Ishikawa (cell line): Measurements from ENCODE around the gene ZNF592.

Experiments
- CEBPB ChIP-seq: IDR thresholded peaks from 2 replicates; pipeline ENCODE4 v1.6.1; 2012
- CREB1 ChIP-seq: IDR thresholded peaks from 2 replicates; pipeline ENCODE4 v1.6.1; 2012; ENCODE audit warnings: low read depth
- EGR1 ChIP-seq: IDR thresholded peaks from 2 replicates; pipeline ENCODE4 v1.6.1; 2012
- EP300 ChIP-seq: IDR thresholded peaks from 2 replicates; pipeline ENCODE4 v1.6.1; 2012; ENCODE audit warnings: borderline replicate concordance
- FOXM1 ChIP-seq: IDR thresholded peaks from 2 replicates; pipeline ENCODE4 v1.6.1; 2012; ENCODE audit warnings: low read depth, borderline replicate concordance
- NFIC ChIP-seq: IDR thresholded peaks from 2 replicates; pipeline ENCODE4 v1.6.1; 2012
- RAD21 ChIP-seq: IDR thresholded peaks from 2 replicates; pipeline ENCODE4 v1.6.1; 2012; ENCODE audit warnings: low read depth
- TAF1 ChIP-seq: IDR thresholded peaks from 2 replicates; pipeline ENCODE4 v1.6.1; 2012; ENCODE audit warnings: low read depth, mild to moderate bottlenecking
- TCF12 ChIP-seq: IDR thresholded peaks from 2 replicates; pipeline ENCODE4 v1.6.1; 2012; ENCODE audit warnings: low read depth
- TEAD4 ChIP-seq: IDR thresholded peaks from 2 replicates; pipeline ENCODE4 v1.6.1; 2012
- YY1 ChIP-seq: IDR thresholded peaks from 2 replicates; pipeline ENCODE4 v1.6.1; 2012; ENCODE audit warnings: low read depth
- ZBTB7A ChIP-seq: IDR thresholded peaks from 2 replicates; pipeline ENCODE4 v1.6.1; 2012; ENCODE audit warnings: low read depth
- TF ChIP-seq, protein P1 (sequence below): IDR thresholded peaks from 2 replicates; pipeline ENCODE4 v1.6.1; 2012
- TF ChIP-seq, protein P2 (sequence below): IDR thresholded peaks from 2 replicates; pipeline ENCODE4 v1.6.1; 2012
- TF ChIP-seq, protein P3 (sequence below): IDR thresholded peaks from 2 replicates; pipeline ENCODE4 v1.6.1; 2012; ENCODE audit warnings: low read depth, mild to moderate bottlenecking

ZNF592 gene

DNA sequence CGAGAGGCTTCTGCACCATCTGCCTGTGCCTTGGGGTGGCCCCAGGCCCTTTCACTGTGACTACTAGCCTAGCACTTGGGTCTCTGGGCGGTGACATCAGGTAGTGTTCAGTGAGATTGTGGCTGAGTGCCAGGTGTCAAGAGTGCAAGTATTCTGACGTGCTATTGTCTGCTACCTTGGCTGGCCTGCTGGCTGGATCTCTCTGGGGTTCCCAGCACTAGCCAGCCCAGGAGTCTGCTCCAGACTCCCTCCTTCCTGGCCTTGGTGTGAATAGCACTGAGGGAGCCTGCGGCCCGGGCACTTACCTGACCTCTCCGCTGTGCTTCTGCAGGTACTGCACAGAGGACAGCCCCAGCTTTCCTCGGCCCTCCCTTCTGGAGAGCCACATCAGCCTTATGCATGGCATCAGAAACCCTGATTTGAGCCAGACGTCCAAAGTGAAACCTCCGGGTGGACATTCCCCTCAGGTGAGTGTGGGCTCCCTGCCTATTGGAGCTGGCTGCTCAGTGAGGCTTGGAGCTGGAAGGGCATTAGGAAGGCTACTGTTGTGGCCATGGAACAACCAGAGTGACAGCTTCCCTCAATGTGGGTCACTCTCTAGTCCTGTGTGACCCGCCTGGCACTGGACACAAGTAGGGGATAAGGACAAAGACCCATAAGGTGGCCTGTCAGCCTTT is 51.3 kb downstream of the ZNF592 start:
- TF ChIP-seq ZBTB7A (no peak), CEBPB (no peak), EP300 (no peak), YY1 (no peak), NFIC (peak; percentile 43; the same call in 1 of the 2 replicates)
- TF ChIP-seq, protein P1, sequence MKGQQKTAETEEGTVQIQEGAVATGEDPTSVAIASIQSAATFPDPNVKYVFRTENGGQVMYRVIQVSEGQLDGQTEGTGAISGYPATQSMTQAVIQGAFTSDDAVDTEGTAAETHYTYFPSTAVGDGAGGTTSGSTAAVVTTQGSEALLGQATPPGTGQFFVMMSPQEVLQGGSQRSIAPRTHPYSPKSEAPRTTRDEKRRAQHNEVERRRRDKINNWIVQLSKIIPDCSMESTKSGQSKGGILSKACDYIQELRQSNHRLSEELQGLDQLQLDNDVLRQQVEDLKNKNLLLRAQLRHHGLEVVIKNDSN: no peak
- TF ChIP-seq, protein P2, sequence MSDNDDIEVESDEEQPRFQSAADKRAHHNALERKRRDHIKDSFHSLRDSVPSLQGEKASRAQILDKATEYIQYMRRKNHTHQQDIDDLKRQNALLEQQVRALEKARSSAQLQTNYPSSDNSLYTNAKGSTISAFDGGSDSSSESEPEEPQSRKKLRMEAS: no peak

DNA sequence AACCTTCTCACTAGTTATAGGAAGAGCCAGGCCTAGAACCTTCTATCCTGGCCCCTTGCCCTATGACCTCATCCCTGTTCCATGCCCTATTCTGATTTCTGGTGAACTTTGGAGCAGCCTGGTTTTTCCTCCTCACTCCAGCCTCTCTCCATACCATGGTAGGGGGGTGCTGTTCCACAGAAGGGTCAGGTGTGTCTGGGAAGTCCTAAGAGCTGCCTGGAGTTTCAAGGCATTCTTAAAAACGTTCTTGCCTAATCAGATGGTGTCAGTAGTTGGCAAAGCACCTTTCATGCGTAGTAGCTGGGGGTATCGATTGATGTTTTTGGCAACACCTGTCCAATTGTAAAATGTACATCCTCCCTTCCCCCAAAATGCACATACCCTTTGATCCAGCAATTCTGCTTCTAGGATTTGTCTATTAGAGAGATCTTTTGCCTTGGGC is 52.0 kb downstream of the ZNF592 start:
- TF ChIP-seq EP300: no peak
- no peak for TF ChIP-seq CREB1

DNA sequence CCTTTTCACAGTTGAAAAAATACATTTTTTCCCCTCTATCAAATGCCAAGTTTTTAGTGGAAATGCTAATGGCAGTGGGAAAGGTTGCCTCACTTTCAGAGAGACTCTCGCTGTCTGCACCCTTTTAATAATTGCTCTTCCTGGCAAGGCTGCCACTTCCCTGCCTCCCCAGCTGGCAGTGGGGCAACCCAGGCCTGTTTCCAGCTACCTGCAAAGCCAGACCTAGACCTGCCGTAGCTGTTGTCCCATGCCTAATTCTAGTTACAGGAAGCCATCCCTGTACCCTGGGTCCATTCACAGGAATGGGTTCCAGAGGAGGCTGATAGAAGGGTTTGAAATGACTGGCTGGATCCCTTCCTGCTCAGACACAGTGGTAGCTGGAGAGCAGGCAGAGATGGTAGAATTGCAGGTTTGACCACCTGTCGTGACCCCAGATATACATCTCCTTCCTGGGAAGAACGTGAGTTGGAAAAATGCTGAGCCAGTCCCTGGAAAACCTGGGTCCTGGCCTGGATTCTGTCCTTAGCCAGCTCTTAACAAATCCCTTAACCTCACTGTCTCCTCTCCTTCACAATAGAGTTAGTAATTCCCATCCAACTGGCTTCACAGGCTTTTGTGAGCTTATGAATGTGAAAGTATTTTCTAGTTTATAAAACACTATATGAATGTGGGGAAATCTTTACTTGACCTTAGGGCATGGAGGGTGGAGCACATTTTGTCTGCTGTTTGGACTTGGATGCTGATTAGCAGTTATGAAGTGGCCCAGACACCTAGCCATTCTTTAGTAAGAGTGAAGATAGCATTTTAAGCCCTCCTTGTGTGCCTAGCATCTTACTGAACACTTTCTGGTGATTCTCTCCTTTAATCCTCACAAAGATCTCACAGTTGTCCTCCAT is 55.9 kb downstream of the ZNF592 start:
- TF ChIP-seq EP300 (no peak), TCF12 (no peak), TEAD4 (no peak), RAD21 (no peak), CREB1 (no peak), ZBTB7A (no peak), EGR1 (no peak), FOXM1 (no peak), YY1 (no peak), TAF1 (no peak), NFIC (no peak), CEBPB (no peak)
- TF ChIP-seq, protein P2: no peak
- TF ChIP-seq, protein P1: no peak
- TF ChIP-seq, protein P3, sequence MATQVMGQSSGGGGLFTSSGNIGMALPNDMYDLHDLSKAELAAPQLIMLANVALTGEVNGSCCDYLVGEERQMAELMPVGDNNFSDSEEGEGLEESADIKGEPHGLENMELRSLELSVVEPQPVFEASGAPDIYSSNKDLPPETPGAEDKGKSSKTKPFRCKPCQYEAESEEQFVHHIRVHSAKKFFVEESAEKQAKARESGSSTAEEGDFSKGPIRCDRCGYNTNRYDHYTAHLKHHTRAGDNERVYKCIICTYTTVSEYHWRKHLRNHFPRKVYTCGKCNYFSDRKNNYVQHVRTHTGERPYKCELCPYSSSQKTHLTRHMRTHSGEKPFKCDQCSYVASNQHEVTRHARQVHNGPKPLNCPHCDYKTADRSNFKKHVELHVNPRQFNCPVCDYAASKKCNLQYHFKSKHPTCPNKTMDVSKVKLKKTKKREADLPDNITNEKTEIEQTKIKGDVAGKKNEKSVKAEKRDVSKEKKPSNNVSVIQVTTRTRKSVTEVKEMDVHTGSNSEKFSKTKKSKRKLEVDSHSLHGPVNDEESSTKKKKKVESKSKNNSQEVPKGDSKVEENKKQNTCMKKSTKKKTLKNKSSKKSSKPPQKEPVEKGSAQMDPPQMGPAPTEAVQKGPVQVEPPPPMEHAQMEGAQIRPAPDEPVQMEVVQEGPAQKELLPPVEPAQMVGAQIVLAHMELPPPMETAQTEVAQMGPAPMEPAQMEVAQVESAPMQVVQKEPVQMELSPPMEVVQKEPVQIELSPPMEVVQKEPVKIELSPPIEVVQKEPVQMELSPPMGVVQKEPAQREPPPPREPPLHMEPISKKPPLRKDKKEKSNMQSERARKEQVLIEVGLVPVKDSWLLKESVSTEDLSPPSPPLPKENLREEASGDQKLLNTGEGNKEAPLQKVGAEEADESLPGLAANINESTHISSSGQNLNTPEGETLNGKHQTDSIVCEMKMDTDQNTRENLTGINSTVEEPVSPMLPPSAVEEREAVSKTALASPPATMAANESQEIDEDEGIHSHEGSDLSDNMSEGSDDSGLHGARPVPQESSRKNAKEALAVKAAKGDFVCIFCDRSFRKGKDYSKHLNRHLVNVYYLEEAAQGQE: no peak

DNA sequence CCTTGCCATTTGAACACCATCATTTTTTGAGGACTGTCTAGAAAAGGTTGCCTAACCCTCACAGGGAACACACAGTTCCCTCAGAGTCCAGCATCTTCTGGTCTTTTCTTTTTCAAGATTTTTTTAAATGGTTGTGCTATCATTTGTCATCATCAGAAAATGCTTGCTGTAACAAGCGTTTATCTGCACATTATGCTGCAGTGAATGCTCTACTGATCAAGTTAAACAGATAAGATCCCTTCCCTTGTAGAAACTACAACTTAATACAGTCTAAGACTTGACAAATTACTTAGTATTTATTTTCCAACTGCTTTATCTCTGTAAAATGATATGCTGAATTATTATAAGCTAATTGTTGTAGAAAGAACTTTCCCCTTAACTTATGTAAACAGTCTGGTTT is 56.8 kb downstream of the ZNF592 start:
- TF ChIP-seq TEAD4 (no peak), RAD21 (no peak), EP300 (no peak), YY1 (no peak), ZBTB7A (no peak), TCF12 (no peak), CREB1 (no peak), FOXM1 (no peak), EGR1 (no peak), CEBPB (no peak), TAF1 (no peak), NFIC (no peak)
- TF ChIP-seq, protein P3: no peak
- TF ChIP-seq, protein P1: no peak
- TF ChIP-seq, protein P2: no peak

DNA sequence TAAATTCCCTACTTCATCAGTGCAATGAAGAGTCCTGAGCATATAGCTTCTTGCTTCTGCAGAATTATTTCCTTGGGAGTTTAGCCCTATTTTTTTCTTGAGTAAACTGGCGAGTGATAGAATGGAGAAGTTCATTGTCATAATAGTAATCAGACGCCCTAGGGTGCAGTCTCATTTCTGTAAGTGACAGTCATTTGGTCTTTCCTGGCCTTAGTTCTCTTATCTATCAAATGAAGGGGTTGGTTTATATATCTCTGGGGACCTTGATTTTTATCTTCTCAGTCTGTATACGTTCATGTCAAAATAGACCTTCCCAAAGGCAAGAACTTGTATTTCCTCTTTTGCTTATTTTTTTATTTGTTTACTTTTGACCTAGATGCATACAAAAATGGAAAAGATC is 58.8 kb downstream of the ZNF592 start:
- TF ChIP-seq RAD21 (no peak), FOXM1 (no peak), EP300 (no peak), TAF1 (no peak), YY1 (no peak), NFIC (no peak), EGR1 (no peak), TCF12 (no peak), CREB1 (no peak), ZBTB7A (no peak), CEBPB (no peak), TEAD4 (no peak)
- TF ChIP-seq, protein P3: no peak
- TF ChIP-seq, protein P2: no peak
- TF ChIP-seq, protein P1: no peak
